ENCODE measurements around the gene PSD2.
"Not testable (repeated sequence)": the region's sequence is repeated elsewhere in the genome, so short reads cannot be mapped to it uniquely, and the experiment has no call there.

The PSD2 gene

DNA sequence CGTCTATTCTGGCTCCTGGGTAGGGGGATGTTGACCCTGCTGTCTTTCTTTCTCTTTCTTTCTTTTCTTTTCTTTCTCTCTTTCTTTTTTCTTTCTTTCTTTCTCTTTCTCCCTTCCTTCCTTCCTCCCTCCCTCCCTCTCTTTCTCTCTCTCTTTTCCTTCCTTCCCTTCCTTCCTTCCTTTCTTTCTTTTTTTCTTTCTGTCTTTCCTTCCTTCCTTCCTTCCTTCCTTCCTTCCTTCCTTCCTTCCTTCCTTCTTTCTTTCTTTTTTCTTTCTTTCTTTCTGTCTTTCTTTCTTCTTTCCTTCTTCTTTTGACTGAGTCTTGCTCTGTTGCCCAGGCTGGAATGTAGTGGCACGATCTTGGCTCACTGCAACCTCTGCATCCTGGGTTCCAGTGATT, 3.0 kb upstream of the PSD2 start:
- DNase-seq: not testable (repeated sequence)

GRCh38 chr5:139794067-139794846, 1.4 kb upstream of the PSD2 start:
- DNase-seq: no peak

DNA sequence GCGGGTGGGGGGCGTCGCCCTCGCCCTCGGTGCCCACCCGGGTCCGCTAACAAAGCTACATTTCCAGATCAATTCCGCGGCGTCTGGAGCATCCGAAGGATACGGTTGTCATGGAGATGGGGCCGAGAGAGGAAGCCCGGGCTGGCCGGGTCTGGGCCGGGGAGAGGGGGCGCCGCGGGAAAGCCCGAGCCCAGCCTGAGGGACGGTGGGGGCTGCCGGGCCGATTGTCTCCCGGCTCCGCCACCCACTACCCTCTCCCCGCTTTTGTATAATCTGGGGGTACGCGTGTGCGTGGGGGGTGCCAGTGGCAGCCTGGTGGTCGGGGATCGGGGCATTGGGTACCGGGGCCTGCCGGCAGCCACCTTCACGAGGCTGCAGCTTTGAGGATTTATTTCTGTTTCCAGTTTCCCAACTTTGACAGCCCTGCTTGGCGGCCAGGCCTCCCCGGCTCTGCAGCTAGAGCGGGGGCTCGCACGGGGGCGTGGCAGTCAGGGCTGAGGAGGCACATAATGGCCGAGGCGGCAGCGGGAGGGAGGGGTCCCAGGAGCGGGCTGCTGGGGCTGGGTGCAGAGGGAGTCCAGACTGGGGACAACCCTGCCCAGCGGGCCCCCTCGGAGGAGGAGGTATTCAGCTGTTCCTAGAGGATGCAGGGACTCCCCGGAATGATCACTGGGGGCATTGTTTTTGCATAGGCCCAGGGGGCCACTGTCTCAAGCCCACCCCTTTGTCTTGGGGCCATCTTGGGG, 626 bp downstream of the PSD2 start:
- no peak for DNase-seq

GRCh38 chr5:139797335-139797734, 1.7 kb downstream of the PSD2 start:
- DNase-seq: no peak

DNA sequence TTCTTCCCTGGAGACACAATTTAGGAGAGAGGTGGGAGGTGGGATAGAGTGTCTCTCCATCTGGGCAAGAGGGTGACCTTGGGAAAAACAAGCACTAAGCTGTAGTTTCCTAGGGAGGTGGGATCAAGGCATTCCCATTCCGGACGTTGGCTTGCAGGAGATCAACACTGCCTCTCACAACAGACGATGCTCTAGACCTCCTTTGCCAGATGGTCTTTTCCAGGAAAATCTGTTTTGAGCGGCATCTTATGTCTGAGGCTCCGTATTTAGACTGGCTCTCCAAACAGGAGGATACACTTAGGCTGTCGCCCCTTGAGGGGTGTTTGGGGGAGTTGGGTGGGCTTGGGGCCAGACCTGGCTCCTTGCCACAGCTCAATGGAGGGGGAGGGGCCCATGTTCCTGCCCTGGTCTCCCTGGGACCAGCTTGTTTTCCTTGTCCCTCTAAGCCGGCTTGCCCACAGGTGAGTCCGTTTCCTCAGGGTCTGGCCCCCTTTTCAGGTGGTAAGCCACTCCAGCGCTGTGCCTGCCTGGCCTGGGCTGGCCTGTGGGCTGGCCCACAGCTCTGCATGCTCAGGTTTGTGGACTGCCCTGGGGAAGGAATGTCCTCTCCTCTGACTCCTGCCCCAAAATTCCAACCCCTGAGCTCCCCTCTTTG, 2.4 kb downstream of the PSD2 start:
- no peak for DNase-seq

DNA sequence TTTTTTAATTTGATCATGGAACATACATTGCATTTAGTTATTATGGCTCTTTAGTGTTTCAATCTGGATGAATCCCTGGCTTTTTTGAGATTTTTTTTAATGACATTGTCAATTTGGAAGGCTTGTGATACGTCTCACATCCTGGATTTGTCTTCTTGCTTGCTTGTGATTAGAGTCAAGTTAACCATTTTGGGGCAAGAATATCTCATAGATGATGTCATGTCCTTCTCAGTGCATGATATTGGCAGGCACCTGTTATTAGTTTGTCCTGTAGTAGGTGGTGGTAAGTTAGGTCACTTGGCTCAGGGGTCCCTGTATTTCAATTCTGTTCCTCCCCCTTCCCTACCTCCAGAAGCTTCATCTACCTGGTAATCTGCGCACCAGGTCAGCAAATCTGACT, 3.3 kb downstream of the PSD2 start:
- no peak for DNase-seq

- DNase-seq: no peak
Observed at GRCh38 chr5:139799359-139799758, 3.8 kb downstream of the PSD2 start.

DNA sequence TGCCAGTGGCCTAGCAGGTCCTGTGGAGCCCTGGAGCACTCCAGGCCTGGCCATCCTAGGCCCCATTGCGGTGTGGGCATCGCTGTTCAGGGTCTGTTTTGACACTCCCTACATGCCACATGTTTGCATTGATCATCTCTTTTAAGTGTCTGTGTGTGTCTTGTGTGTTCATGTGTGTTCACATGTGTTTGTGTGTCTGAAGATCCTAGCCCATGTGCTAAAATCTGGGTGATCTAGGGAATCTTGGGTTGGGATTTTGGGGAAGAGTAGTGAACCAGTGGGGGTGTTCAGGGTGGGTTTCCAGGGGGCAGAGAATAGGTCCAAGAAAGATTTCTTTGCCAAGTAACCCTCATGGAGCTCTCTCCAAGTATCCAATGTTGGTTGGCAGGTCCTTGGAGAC, 8.4 kb downstream of the PSD2 start:
- no peak for DNase-seq

DNA sequence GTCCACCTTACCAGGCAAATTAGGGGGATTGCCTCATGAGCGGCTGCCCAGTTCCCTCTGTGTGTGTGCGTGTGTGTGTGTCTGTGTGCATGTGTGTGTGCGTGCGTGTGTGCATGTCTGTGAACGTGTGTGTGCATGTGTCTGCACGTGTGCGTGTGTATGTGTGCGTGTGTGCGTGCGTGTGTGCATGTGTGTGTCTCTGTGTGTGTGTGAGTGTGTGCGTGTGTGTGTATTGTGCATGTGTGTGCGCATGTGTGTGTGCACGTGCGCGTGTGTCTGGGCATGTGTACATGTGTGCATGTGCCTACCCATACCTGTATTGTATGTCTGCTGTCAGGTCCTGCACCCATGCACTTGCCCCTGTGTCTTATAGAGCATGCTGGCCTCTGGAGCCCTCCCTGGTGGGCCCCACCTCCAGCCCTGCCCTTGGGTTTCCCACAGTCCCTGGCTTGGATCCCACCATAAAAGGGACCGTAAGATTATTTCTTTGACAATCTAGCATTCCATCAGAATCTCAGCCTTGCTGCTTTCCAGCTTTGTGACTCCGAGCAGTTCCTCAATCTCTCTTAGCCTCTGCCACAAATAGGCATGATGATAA, 9.3 kb downstream of the PSD2 start:
- DNase-seq: no peak

- no peak for DNase-seq
Observed at GRCh38 chr5:139805545-139805944, 9.9 kb downstream of the PSD2 start.

DNA sequence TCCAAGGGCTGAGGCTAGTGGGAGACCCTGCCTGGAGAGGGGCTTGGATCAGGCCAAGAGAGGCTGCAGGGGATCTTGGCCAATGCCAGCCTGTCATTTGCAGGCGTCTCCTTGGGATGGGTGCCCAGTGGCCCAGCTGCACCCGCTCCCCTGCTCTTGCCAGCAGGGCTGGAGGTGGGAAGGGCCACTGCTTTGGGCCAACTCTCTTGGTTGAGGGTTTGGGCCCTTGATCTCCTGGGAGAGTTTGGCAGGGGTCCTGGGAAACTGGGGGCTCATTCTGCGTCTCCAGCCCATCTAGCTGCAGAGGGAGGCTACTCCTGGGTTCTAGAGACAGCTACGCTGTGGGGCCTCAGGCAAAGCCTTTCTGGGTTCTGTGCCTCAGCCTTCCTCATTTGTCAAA, 10.5 kb downstream of the PSD2 start:
- no peak for DNase-seq

DNA sequence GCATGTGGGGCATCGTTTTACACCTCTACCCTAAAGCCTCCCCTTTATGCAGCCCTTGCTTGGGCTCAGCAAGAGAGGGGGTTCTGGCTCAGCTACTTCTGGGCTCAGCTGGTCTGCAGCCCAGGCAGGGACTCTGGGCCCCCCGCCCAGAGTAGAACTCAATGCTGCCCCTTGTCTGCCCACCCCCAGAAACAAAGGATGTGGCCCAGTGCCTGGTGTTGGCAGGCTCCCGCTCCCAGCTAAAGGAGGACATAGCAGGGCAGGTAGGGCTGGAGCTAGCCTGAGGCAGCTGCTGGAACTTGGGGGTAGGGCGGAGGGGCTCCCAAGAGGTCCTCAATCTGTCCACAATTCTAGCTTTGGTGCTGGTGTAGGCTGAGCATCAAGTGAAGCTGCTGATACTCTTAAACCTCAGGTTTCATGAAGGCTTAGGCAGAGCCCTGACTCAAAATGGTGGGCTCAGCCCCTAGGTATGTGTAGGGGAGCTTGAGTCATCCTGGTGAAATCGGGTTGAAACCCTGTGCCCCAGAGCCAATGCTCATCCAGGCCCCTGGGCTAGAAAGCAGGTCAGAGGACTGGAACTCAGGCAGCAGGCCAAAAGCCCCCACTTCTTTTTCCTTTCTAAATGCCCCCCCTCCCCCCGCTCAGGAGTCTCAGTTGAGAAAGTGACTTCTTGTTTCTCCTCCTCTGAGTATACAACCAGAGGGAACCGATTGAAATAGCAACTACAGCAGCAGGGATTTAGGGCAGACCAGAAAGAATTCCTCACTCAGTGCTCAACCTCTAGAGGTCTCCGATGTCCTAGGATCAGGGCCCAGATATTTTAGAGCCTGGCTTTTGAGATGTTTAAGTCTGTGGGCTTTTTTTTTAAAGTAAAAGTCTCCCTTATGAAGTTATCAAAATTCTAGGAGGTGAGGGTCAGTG, 11.4 kb downstream of the PSD2 start:
- no peak for DNase-seq

DNA sequence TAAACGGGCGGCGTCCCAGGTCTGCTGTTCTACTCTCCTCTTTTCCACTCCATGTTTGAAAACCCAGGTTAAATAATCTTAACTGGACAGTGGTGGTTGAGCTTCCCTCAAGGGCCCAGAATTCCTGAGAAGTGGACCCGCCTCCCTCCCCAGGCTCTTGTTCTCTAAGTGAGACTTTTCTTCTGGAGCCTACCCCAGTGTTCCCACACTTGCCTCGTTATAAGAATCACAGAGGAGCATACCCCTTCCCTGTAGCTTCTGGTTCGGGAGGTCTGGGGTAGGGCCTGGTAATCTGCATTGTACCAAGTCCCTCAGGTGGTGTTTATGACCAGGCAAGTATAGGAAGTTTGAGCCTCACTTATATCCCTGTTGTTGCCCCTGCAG, 12.0 kb downstream of the PSD2 start:
- DNase-seq: no peak

DNA sequence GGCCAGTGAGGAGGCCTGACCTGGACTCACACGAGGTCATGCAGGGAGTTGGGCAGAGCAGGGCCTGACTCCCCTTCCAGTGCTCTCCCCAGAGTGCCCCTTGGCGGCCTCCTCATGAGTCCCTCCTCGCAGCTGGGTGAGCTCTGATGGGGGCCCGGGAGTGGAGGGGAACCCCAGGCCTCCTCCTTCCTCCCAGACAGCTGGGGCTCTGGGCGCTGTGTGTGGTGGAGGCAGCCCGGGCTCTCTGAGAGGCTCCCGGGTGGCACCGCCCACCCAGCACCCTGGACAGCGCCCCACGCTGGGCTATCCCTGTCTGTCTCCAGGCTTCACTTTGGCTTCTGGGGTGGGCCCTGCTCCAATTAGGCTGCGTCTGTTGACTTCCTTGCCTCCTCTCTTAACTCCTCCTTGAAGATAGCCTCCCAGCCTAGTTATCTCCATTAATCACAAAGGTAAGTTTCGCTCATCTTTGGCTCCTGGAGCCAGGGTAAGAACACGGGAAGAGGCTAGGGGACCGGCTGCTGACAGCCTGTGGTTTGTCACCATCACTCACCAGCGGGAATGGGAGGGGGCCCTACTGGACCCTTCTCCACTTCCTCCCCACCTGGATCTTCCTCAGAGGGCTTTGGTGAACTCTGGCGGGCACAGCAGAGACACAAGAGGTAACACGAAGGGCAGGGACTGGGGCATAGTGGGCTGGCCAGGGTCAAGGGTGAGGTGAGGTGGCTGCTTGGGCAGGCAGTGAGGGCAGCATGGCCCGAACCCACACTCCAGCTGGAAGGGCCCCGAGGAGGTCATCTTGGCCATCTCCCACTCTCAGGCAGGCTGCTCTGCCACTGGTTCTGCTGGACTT, 13.1 kb downstream of the PSD2 start:
- DNase-seq: no peak

DNA sequence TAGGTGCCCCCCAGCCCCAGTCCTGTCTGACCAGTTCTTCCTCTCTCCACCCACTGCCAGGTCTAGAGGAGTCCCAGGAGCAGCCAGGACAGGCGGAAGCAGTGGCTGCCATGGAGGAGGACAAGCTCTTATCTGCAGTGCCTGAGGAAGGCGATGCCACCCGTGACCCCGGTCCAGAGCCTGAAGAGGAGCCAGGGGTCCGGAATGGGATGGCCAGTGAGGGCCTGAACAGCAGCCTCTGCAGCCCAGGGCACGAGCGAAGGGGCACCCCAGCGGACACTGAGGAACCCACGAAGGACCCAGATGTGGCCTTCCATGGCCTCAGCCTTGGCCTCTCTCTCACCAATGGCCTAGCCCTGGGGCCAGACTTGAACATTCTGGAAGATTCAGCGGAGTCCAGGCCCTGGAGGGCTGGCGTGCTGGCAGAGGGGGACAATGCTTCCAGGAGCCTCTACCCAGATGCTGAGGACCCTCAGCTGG, 13.8 kb downstream of the PSD2 start:
- DNase-seq: no peak

GRCh38 chr5:139810341-139811273, 15.0 kb downstream of the PSD2 start:
- no peak for DNase-seq

GRCh38 chr5:139811274-139811607, 15.6 kb downstream of the PSD2 start:
- no peak for DNase-seq

- DNase-seq: no peak
Observed at GRCh38 chr5:139812323-139812722, 16.7 kb downstream of the PSD2 start.

DNA sequence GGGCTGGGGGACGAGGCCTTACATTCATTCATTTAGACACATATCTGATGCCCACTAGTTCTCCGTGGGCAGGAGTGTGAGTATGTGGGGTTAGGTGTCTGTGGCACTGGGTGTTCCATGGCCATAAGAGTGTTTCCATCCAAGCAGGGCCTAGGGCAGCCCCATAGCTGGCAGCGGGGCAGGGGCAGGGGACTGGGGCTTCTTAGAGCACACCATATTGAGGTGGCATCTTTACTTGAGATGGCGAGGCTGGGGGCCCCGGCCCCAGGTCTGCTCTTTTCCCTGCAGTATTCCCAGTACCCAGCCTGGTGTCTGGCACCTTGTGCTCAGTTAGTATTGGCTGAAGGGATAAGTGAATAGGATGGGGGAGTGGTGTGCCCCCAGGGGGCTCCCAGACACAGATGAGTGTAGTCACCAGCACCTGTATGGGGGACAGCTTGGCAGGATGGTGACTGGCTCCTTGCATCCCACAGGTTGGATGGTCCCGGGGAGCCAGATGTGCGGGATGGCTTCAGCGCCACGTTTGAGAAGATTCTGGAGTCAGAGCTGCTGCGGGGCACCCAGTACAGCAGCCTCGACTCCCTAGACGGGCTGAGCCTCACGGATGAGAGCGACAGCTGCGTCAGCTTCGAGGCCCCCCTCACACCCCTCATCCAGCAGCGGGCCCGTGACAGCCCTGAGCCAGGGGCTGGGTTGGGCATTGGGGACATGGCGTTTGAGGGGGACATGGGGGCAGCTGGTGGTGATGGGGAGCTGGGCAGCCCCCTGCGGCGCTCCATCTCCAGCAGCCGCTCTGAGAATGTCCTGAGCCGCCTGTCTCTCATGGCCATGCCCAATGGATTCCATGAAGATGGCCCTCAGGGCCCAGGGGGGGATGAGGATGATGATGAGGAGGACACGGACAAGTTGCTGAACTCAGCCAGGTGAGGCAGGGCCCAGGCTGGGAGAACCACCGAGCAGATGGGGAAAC, 17.5 kb downstream of the PSD2 start:
- DNase-seq: no peak

Data from DMS153 (cell line).